HepG2 (cell line): ENCODE data around the gene PEAK1. TPM values are rescaled to one million over a fixed set of nuclear protein-coding genes. Genes with fewer than 3 reads are reported as not detected.

ENCODE experiments used
- ATAC-seq: fragments of 200-7000 bp; cut with Tn5 transposase; 3 replicates; pipeline ENCODE4 v1.9.1; 2020; ENCODE audit warnings: mild to moderate bottlenecking, moderate library complexity
- BruUV-seq: library from RNA; stranded (reverse); fragments of 400-500 nt; replicated peaks from 2 replicates; lab custom pipeline; 2021; lab: Mats Ljungman, UMichigan
- CTCF ChIA-PET: fragments of 300-600 bp; formaldehyde crosslinking; extraction: SDS; loops from one replicate; lab custom pipeline; 2021; ENCODE audit warnings: low total read pairs, inconsistent platforms, low intra/inter-chr PET ratio; lab: Yijun Ruan, JAX
- POLR2A ChIA-PET: fragments of 350-600 bp; sonication (Branson Sonifier 250); formaldehyde crosslinking; loops from one replicate; lab custom pipeline; 2020; ENCODE audit warnings: antibody characterized with exemption, inconsistent platforms; lab: Yijun Ruan, JAX
- DNase-seq: peaks from one replicate; pipeline ENCODE4 v3.0.0-alpha.2; 2015; ENCODE audit warnings: low spot score
- FAIRE-seq: peaks from 3 replicates; lab custom pipeline; 2011; peaks lifted over from hg19 to GRCh38; lab: Jason Lieb, UNC
- H2AFZ ChIP-seq: one replicate; pipeline ENCODE4 v1.6.1; 2011; ENCODE audit warnings: low read length, inconsistent platforms
- H3K27ac ChIP-seq: fragments of 300-600 bp; 3 replicates; pipeline ENCODE4 v1.8.0; 2011; ENCODE audit warnings: mixed run types, mild to moderate bottlenecking, mixed read lengths, low read length, inconsistent platforms; ENCODE audit not compliant: insufficient read depth; ENCODE audit errors: extremely low read length
- H3K27me3 ChIP-seq, 2 experiments: fragments of 200-600 bp in 1 of 2; 2 replicates in 1 of 2; 3 replicates in 1 of 2; pipeline versions ENCODE4 v1.6.0 to v1.8.0; 2011; ENCODE audit warnings: low read length in 2 of 2, mild to moderate bottlenecking in 2 of 2, moderate library complexity in 2 of 2, inconsistent platforms in 1 of 2; ENCODE audit not compliant: insufficient read depth in 2 of 2, control insufficient read depth in 1 of 2
- H3K36me3 ChIP-seq, 2 experiments: fragments of 200-600 bp in 1 of 2; replicated peaks in 1 of 2; 2 replicates in 1 of 2; 3 replicates in 1 of 2; pipeline versions ENCODE4 v1.5.1 to v1.8.0; 2011; ENCODE audit warnings: low read length in 2 of 2, inconsistent platforms in 1 of 2; ENCODE audit not compliant: insufficient read depth in 2 of 2, control insufficient read depth in 1 of 2
- H3K4me1 ChIP-seq: 2 replicates; pipeline ENCODE4 v1.5.1; 2012; ENCODE audit warnings: low read length, inconsistent platforms; ENCODE audit not compliant: insufficient read depth
- H3K4me2 ChIP-seq: 2 replicates; pipeline ENCODE4 v1.6.0; 2011; ENCODE audit warnings: low read depth, low read length, inconsistent platforms
- H3K4me3 ChIP-seq, 3 experiments: fragments of 200-600 bp in 1 of 3; sonication (generic), shearing (Covaris generic) in 1 of 3; replicated peaks in 1 of 3; 2 replicates each; pipeline ENCODE4 v1.5.1; 2011 to 2016; ENCODE audit warnings: low read length in 3 of 3, inconsistent platforms in 2 of 3, low read depth in 2 of 3, mild to moderate bottlenecking in 2 of 3, control low read depth in 1 of 3, mixed read lengths in 1 of 3; ENCODE audit not compliant: insufficient read depth in 1 of 3
- H3K79me2 ChIP-seq: one replicate; pipeline ENCODE4 v1.6.1; 2011; ENCODE audit warnings: low read length, inconsistent platforms; ENCODE audit not compliant: insufficient read depth
- H3K9ac ChIP-seq: 2 replicates; pipeline ENCODE4 v1.6.0; 2011; ENCODE audit warnings: mild to moderate bottlenecking, low read depth, low read length, inconsistent platforms; ENCODE audit not compliant: insufficient read depth
- H3K9me3 ChIP-seq: 2 replicates; pipeline ENCODE4 v1.5.1; 2012; ENCODE audit warnings: mild to moderate bottlenecking, low read length
- H4K20me1 ChIP-seq: 2 replicates; pipeline ENCODE4 v1.6.0; 2011; ENCODE audit warnings: inconsistent platforms, mild to moderate bottlenecking, low read length, moderate library complexity; ENCODE audit not compliant: insufficient read depth
- CC2D1A ChIP-seq: sonication (generic); formaldehyde crosslinking; IDR thresholded peaks from 2 replicates; pipeline ENCODE4 v1.8.1; 2023; ENCODE audit warnings: mild to moderate bottlenecking, missing genetic modification reagents
- GPN1 ChIP-seq: sonication (generic); formaldehyde crosslinking; IDR thresholded peaks from 2 replicates; pipeline ENCODE4 v1.5.1; 2020; ENCODE audit warnings: missing genetic modification reagents, borderline replicate concordance
- KAT2B ChIP-seq: fragments of 150-350 bp; IDR thresholded peaks from 2 replicates; pipeline ENCODE4 v1.6.1; 2014; ENCODE audit warnings: low read depth, low read length, borderline replicate concordance
- MAFF ChIP-seq: IDR thresholded peaks from 2 replicates; pipeline ENCODE4 v1.6.1; 2011; ENCODE audit warnings: low read depth, low read length, improper control_type of control experiment
- MTF2 ChIP-seq: sonication (generic); formaldehyde crosslinking; IDR thresholded peaks from 2 replicates; pipeline ENCODE4 v1.5.0; 2020; ENCODE audit warnings: missing genetic modification reagents, borderline replicate concordance
- NFYC ChIP-seq: IDR thresholded peaks from 2 replicates; pipeline ENCODE4 v1.6.1; 2016; ENCODE audit warnings: missing genetic modification reagents, missing compliant biosample characterization
- NR3C1 ChIP-seq: sonication (generic); formaldehyde crosslinking; IDR thresholded peaks from 2 replicates; pipeline ENCODE4 v1.4.0; 2020; ENCODE audit warnings: missing genetic modification reagents
- RBAK ChIP-seq: sonication (generic); formaldehyde crosslinking; IDR thresholded peaks from 2 replicates; pipeline ENCODE4 v1.5.1; 2020; ENCODE audit warnings: mild to moderate bottlenecking, missing genetic modification reagents
- SMC3 ChIP-seq: IDR thresholded peaks from 2 replicates; pipeline ENCODE4 v1.6.1; 2011; ENCODE audit warnings: low read length, improper control_type of control experiment
- ZNF274 ChIP-seq: sonication (generic); formaldehyde crosslinking; IDR thresholded peaks from 2 replicates; pipeline ENCODE4 v1.5.1; 2020; ENCODE audit warnings: mild to moderate bottlenecking, missing genetic modification reagents
- ZNF543 ChIP-seq: sonication (generic); formaldehyde crosslinking; IDR thresholded peaks from 2 replicates; pipeline ENCODE4 v1.4.0; 2020; ENCODE audit warnings: mild to moderate bottlenecking, missing genetic modification reagents
- WGBS: methylation state at CpG from one replicate; pipeline ENCODE4 v1.1.6; 2017; ENCODE audit warnings: low lambda C conversion rate; 5-methylcytosine and 5-hydroxymethylcytosine counted together
- in situ Hi-C: cut with HindIII; loops from 2 replicates; pipeline ENCODE4 v1.10.0; 2017; ENCODE audit warnings: low pct_unique_long_range_greater_than_20kb; ENCODE audit not compliant: extremely low pct_ligation_motif_present
- intact Hi-C: fragments of 100-400 bp; cut with micrococcal nuclease; formaldehyde crosslinking; loops from one replicate; pipeline ENCODE4 v1.10.0; 2022; ENCODE audit not compliant: unreplicated experiment
- polyA plus RNA-seq, 8 experiments: library from polyadenylated mRNA; depleted of rRNA in 3 of 8; stranded (reverse) in 7 of 8; unstranded in 1 of 8; fragments of >200 nt; fragmentation: Illumina TruSeq in 4 of 8; extraction: Trizol in 4 of 8; gene quantifications; 2 replicates each; pipeline versions ENCODE4 v1.2.1 to v1.2.3, GENCODE V29; 2011 to 2016; ENCODE audit warnings: low read depth in 4 of 8, missing spikeins in 1 of 8, mixed read lengths in 1 of 8; ENCODE audit not compliant: insufficient read depth in 1 of 8
- total RNA-seq, 5 experiments: library from RNA; depleted of rRNA; stranded (reverse); fragments of >200 nt; fragmentation: Illumina TruSeq; extraction: Trizol; gene quantifications; 2 replicates each; pipeline ENCODE4 v1.2.3, GENCODE V29; 2016; ENCODE audit warnings: low read depth in 1 of 5
- TF ChIP-seq, protein P1 (sequence below): sonication (generic); formaldehyde crosslinking; IDR thresholded peaks from 2 replicates; pipeline ENCODE4 v1.4.0; 2020; ENCODE audit warnings: missing genetic modification reagents
- TF ChIP-seq, protein P2 (sequence below), 2 experiments: sonication (generic) in 1 of 2; formaldehyde crosslinking in 1 of 2; IDR thresholded peaks; 2 replicates each; pipeline versions ENCODE4 v1.4.0 to v1.6.1; 2016 to 2020; ENCODE audit warnings: borderline replicate concordance in 1 of 2, low read depth in 1 of 2, mild to moderate bottlenecking in 1 of 2, missing genetic modification reagents in 1 of 2
- TF ChIP-seq, protein P3 (sequence below): sonication (generic); formaldehyde crosslinking; IDR thresholded peaks from 2 replicates; pipeline ENCODE4 v1.4.0; 2020; ENCODE audit warnings: missing genetic modification reagents

The PEAK1 gene
- total and polyA plus RNA-seq, 2 of the 13 experiments (the other 11 are each of a cell fraction or from before 2014, with no cell fraction given) = 6.0 to 6.6 TPM

DNA sequence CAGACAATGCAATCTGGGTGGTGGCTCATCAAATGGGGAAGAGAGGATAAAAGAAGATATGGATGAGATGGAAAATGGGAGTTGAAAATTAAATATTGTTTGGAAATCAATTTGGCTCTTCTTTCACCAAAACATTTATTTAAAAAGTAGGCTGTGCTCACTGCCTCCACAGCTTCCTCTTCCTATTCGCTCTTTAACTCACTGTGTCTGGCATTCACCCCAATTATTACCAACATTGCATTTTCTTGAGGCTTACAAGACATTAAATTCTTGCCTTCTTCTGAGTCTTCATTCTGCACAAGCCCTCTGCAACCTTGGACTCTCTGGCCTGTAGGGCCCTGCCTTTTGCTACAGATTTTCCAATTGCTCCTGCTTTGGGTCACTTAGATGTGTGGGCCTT is 296.1 kb downstream of the PEAK1 start:
- ATAC-seq (no peak), FAIRE-seq (no peak), DNase-seq (no peak)
- intact Hi-C loops (no loop called here), in situ Hi-C loops (loop anchor here (5.0 kb wide), 1 partner anchor 43 kb away; no protein-coding TSS in a partner anchor)
- Histone ChIP-seq H3K9ac (no peak overlapping the region), H3K36me3 (no peaks in the 10 kb centered on the region), H3K27ac (no peak overlapping the region), H3K4me1 (no peaks in the 10 kb centered on the region), H2AFZ (no peak overlapping the region), H3K79me2 (no peaks in the 10 kb centered on the region), H3K9me3 (no peaks in the 10 kb centered on the region), H4K20me1 (no peaks in the 10 kb centered on the region), H3K4me3 (no peak overlapping the region), H3K27me3 (no peaks in the 10 kb centered on the region), H3K4me2 (no peak overlapping the region)
- BruUV-seq = no TSS peak
- ChIA-PET CTCF (no interaction called here), POLR2A (no interaction called here)
- WGBS = 100% methylated on average over 1 of the region's 1 CpG
- no peak for TF ChIP-seq ZNF274
- TF ChIP-seq KAT2B = no peak
- no peak for TF ChIP-seq ZNF543 (CRISPR knock-in tag)
- TF ChIP-seq, protein P1, sequence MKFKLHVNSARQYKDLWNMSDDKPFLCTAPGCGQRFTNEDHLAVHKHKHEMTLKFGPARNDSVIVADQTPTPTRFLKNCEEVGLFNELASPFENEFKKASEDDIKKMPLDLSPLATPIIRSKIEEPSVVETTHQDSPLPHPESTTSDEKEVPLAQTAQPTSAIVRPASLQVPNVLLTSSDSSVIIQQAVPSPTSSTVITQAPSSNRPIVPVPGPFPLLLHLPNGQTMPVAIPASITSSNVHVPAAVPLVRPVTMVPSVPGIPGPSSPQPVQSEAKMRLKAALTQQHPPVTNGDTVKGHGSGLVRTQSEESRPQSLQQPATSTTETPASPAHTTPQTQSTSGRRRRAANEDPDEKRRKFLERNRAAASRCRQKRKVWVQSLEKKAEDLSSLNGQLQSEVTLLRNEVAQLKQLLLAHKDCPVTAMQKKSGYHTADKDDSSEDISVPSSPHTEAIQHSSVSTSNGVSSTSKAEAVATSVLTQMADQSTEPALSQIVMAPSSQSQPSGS (CRISPR knock-in tag) = no peak
- TF ChIP-seq SMC3 = no peak
- TF ChIP-seq CC2D1A (CRISPR knock-in tag) = no peak
- TF ChIP-seq MAFF = no peak
- TF ChIP-seq MTF2 (CRISPR knock-in tag) = no peak
- TF ChIP-seq, protein P2, sequence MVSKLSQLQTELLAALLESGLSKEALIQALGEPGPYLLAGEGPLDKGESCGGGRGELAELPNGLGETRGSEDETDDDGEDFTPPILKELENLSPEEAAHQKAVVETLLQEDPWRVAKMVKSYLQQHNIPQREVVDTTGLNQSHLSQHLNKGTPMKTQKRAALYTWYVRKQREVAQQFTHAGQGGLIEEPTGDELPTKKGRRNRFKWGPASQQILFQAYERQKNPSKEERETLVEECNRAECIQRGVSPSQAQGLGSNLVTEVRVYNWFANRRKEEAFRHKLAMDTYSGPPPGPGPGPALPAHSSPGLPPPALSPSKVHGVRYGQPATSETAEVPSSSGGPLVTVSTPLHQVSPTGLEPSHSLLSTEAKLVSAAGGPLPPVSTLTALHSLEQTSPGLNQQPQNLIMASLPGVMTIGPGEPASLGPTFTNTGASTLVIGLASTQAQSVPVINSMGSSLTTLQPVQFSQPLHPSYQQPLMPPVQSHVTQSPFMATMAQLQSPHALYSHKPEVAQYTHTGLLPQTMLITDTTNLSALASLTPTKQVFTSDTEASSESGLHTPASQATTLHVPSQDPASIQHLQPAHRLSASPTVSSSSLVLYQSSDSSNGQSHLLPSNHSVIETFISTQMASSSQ (IDR thresholded peaks at IDR 0.05; ENCODE audit: low read depth) = no peak
- TF ChIP-seq, protein P2 (CRISPR knock-in tag; IDR thresholded peaks at IDR 0.05; ENCODE audit: borderline replicate concordance) = no peak
- TF ChIP-seq NFYC (CRISPR knock-in tag) = no peak
- no peak for TF ChIP-seq RBAK (CRISPR knock-in tag)
- TF ChIP-seq GPN1 (CRISPR knock-in tag) = no peak
- TF ChIP-seq, protein P3, sequence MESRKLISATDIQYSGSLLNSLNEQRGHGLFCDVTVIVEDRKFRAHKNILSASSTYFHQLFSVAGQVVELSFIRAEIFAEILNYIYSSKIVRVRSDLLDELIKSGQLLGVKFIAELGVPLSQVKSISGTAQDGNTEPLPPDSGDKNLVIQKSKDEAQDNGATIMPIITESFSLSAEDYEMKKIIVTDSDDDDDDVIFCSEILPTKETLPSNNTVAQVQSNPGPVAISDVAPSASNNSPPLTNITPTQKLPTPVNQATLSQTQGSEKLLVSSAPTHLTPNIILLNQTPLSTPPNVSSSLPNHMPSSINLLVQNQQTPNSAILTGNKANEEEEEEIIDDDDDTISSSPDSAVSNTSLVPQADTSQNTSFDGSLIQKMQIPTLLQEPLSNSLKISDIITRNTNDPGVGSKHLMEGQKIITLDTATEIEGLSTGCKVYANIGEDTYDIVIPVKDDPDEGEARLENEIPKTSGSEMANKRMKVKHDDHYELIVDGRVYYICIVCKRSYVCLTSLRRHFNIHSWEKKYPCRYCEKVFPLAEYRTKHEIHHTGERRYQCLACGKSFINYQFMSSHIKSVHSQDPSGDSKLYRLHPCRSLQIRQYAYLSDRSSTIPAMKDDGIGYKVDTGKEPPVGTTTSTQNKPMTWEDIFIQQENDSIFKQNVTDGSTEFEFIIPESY = no peak
- TF ChIP-seq NR3C1 (CRISPR knock-in tag) = no peak
